Mesodermal cell (in vitro differentiated cells): ENCODE data around the gene AFF3.

Experiments used
- H3K27ac ChIP-seq: 2 replicates; pipeline ENCODE4 v1.7.0; 2013; ENCODE audit warnings: mild to moderate bottlenecking, low read depth, low read length, moderate library complexity; ENCODE audit not compliant: severe bottlenecking
- H3K36me3 ChIP-seq: 2 replicates; pipeline ENCODE4 v1.7.1; 2013; ENCODE audit warnings: mild to moderate bottlenecking, low read length, moderate library complexity; ENCODE audit not compliant: control insufficient read depth, insufficient read depth
- H3K4me1 ChIP-seq: one replicate; pipeline ENCODE4 v1.7.1; 2013; ENCODE audit warnings: mild to moderate bottlenecking, low read length; ENCODE audit not compliant: insufficient read depth, control insufficient read depth, poor library complexity, severe bottlenecking
- H3K4me3 ChIP-seq: 2 replicates; pipeline ENCODE4 v1.7.0; 2013; ENCODE audit warnings: low read length, control low read depth, mild to moderate bottlenecking; ENCODE audit not compliant: insufficient read depth, poor library complexity, severe bottlenecking; ENCODE audit errors: extremely low read depth
- H3K9me3 ChIP-seq: 2 replicates; pipeline ENCODE4 v1.7.1; 2013; ENCODE audit warnings: mild to moderate bottlenecking, low read length, moderate library complexity; ENCODE audit not compliant: control insufficient read depth
- WGBS, 2 experiments: methylation state at CpG; one replicate each; pipeline ENCODE4 v1.1.5; 2013; ENCODE audit warnings: missing lambda C conversion rate in 2 of 2; ENCODE audit not compliant: insufficient coverage in 2 of 2; 5-methylcytosine and 5-hydroxymethylcytosine counted together

The AFF3 gene

GRCh38 chr2:100019499-100019898 is 122.9 kb downstream of the AFF3 start:
- H3K36me3 ChIP-seq, result no peaks in the 10 kb centered on the region
- H3K4me1 ChIP-seq, result no peaks in the 10 kb centered on the region
- 81 to 97% methylated on average over 5 to 6 of the region's 6 CpGs for WGBS, 2 experiments
- no peak overlapping the region for H3K27ac ChIP-seq
- no peaks in the 10 kb centered on the region for H3K9me3 ChIP-seq
- H3K4me3 ChIP-seq, result no peak overlapping the region

- H3K27ac ChIP-seq, result no peak overlapping the region
- no peaks in the 10 kb centered on the region for H3K9me3 ChIP-seq
- H3K4me1 ChIP-seq, result peaks cover 7% of the 10 kb centered on the region
- WGBS, 2 experiments, result 85 to 97% methylated on average over 3 to 6 of the region's 9 CpGs
- H3K4me3 ChIP-seq, result no peak overlapping the region
- H3K36me3 ChIP-seq, result no peaks in the 10 kb centered on the region
Observed at GRCh38 chr2:100018341-100019193, 123.8 kb downstream of the AFF3 start.

- H3K4me1 ChIP-seq, result peaks cover 12% of the 10 kb centered on the region
- H3K36me3 ChIP-seq, result no peaks in the 10 kb centered on the region
- peak overlapping the region; percentile 37 for H3K27ac ChIP-seq
- 80 to 83% methylated on average over 1 of the region's 1 CpG for WGBS, 2 experiments
- H3K9me3 ChIP-seq, result no peaks in the 10 kb centered on the region
- H3K4me3 ChIP-seq, result no peak overlapping the region
Observed at GRCh38 chr2:100017633-100018032, 124.8 kb downstream of the AFF3 start.

- no peak overlapping the region for H3K27ac ChIP-seq
- WGBS, 2 experiments, result 81 to 96% methylated on average over 2 to 3 of the region's 3 CpGs
- no peaks in the 10 kb centered on the region for H3K36me3 ChIP-seq
- H3K4me1 ChIP-seq, result peaks cover 21% of the 10 kb centered on the region
- H3K9me3 ChIP-seq, result no peaks in the 10 kb centered on the region
- no peak overlapping the region for H3K4me3 ChIP-seq
Observed at GRCh38 chr2:100016756-100017155, 125.6 kb downstream of the AFF3 start.

GRCh38 chr2:100015849-100016248 is 126.5 kb downstream of the AFF3 start:
- Histone ChIP-seq H3K9me3 (no peaks in the 10 kb centered on the region), H3K27ac (no peak overlapping the region), H3K36me3 (no peaks in the 10 kb centered on the region), H3K4me1 (peaks cover 24% of the 10 kb centered on the region), H3K4me3 (no peak overlapping the region)
- WGBS, 2 experiments, result 92 to 96% methylated on average over 3 of the region's 3 CpGs

GRCh38 chr2:100013892-100014677 is 128.3 kb downstream of the AFF3 start:
- H3K4me3 ChIP-seq, result no peak overlapping the region
- H3K9me3 ChIP-seq, result no peaks in the 10 kb centered on the region
- no peaks in the 10 kb centered on the region for H3K36me3 ChIP-seq
- H3K4me1 ChIP-seq, result peaks cover 38% of the 10 kb centered on the region
- WGBS, 2 experiments, result 60 to 100% methylated on average over 1 to 3 of the region's 5 CpGs
- H3K27ac ChIP-seq, result peak overlapping the region; percentile 73

GRCh38 chr2:100012561-100012960 is 129.8 kb downstream of the AFF3 start:
- H3K9me3 ChIP-seq, result no peaks in the 10 kb centered on the region
- H3K4me1 ChIP-seq, result peaks cover 46% of the 10 kb centered on the region
- no peak overlapping the region for H3K4me3 ChIP-seq
- 84 to 86% methylated on average over 1 to 3 of the region's 5 CpGs for WGBS, 2 experiments
- no peak overlapping the region for H3K27ac ChIP-seq
- no peaks in the 10 kb centered on the region for H3K36me3 ChIP-seq

- WGBS, 2 experiments, result 73 to 82% methylated on average over 3 to 4 of the region's 5 CpGs
- Histone ChIP-seq H3K4me3 (no peak overlapping the region), H3K9me3 (no peaks in the 10 kb centered on the region), H3K4me1 (peaks cover 46% of the 10 kb centered on the region), H3K27ac (peak overlapping the region; percentile 51), H3K36me3 (peaks cover 8% of the 10 kb centered on the region)
Observed at GRCh38 chr2:100011272-100011731, 131.1 kb downstream of the AFF3 start.

GRCh38 chr2:100010606-100011005 is 131.8 kb downstream of the AFF3 start:
- Histone ChIP-seq H3K9me3 (no peaks in the 10 kb centered on the region), H3K4me1 (peaks cover 46% of the 10 kb centered on the region), H3K4me3 (no peak overlapping the region), H3K27ac (no peak overlapping the region), H3K36me3 (peaks cover 8% of the 10 kb centered on the region)
- WGBS, 2 experiments, result 94 to 100% methylated on average over 2 to 5 of the region's 5 CpGs

GRCh38 chr2:100009743-100010142 is 132.6 kb downstream of the AFF3 start:
- no peak overlapping the region for H3K27ac ChIP-seq
- H3K4me1 ChIP-seq, result peaks cover 46% of the 10 kb centered on the region
- H3K4me3 ChIP-seq, result no peak overlapping the region
- 91 to 93% methylated on average over 5 of the region's 6 CpGs for WGBS, 2 experiments
- H3K36me3 ChIP-seq, result peaks cover 8% of the 10 kb centered on the region
- H3K9me3 ChIP-seq, result no peaks in the 10 kb centered on the region
